Psoas muscle (tissue), 8 donors: Measurements from ENCODE around the gene BBS9. TPM values are rescaled to one million over a fixed set of nuclear protein-coding genes. Genes with fewer than 3 reads are reported as not detected.
A peak's percentile ranks its signal among the peaks of the same experiment; 100 is the strongest.

Experiments used
- ATAC-seq, 4 donors: fragments of 200-7000 bp; cut with Tn5 transposase; one replicate each; pipeline ENCODE4 v1.9.1; 2020; ENCODE audit warnings: moderate library complexity in 3 of 4, mild to moderate bottlenecking in 2 of 4
- DNase-seq, 2 donors: peaks; one replicate each; pipeline ENCODE4 v3.0.0-alpha.2; 2020
- H3K27ac ChIP-seq: fragments of 200-600 bp; one replicate; pipeline ENCODE4 v1.8.0; 2022
- H3K27me3 ChIP-seq, 3 donors: fragments of 200-600 bp in 1 of 3; one replicate each; pipeline versions ENCODE4 v1.6.1 to v1.8.0; 2013 to 2022; ENCODE audit warnings: low read length in 2 of 3, mild to moderate bottlenecking in 2 of 3, moderate library complexity in 1 of 3; ENCODE audit not compliant: insufficient read depth in 3 of 3
- H3K36me3 ChIP-seq, 2 donors: fragments of 200-600 bp in 1 of 2; one replicate each; pipeline versions ENCODE4 v1.6.1 to v1.8.0; 2013 to 2022; ENCODE audit warnings: low read depth in 1 of 2, mild to moderate bottlenecking in 1 of 2, moderate library complexity in 1 of 2; ENCODE audit not compliant: insufficient read depth in 1 of 2
- H3K4me1 ChIP-seq: fragments of 200-600 bp; one replicate; pipeline ENCODE4 v1.8.0; 2022
- H3K4me3 ChIP-seq: fragments of 200-600 bp; one replicate; pipeline ENCODE4 v1.8.0; 2022; ENCODE audit warnings: mild to moderate bottlenecking
- H3K9me3 ChIP-seq: fragments of 200-600 bp; one replicate; pipeline ENCODE4 v1.8.0; 2022
- CTCF ChIP-seq: fragments of 200-600 bp; IDR thresholded peaks from one replicate; pipeline ENCODE4 v1.8.0; 2022; ENCODE audit warnings: antibody characterized with exemption
- WGBS, 3 donors: extraction: QIAGEN DNeasy Blood & Tissue Kit; methylation state at CpG; one replicate each; pipeline versions ENCODE4 v1.1.6 to v1.1.7; 2013; 5-methylcytosine and 5-hydroxymethylcytosine counted together
- intact Hi-C, 2 donors: fragments of 100-400 bp; cut with DNase I; formaldehyde crosslinking; loops; one replicate each; pipeline versions ENCODE4 v1.11.0 to v1.14.2; 2022
- polyA plus RNA-seq, 3 donors: library from polyadenylated mRNA; stranded (reverse); fragments of 200-250 nt; gene quantifications; one replicate each; pipeline ENCODE4 v1.2.3, GENCODE V29; 2013
- total RNA-seq, 4 donors: library from RNA; stranded (reverse); fragmentation: NEBNext Ultra II Directional in 2 of 4; extraction: Animal tissue kit (Norgen Biotek cat#: 25700) in 2 of 4; gene quantifications; one replicate each; pipeline versions ENCODE4 v1.2.1 to v1.2.4, GENCODE V29; 2021 to 2023
- donor health status: healthy with polysubstance abuse.
- donor health status: DM: no; HTN: no; CAD: no; lungs with moderate emphysema.
- donor health status: Bipolar disorder and iron deficiency.
- donor health status: healthy.
- donor health status: DM: yes; HTN: yes; CAD: no.
- donor health status: DM: no; HTN: no; CAD: no.
- donor health status: DM: no; HTN: no; CAD: no.
- donor health status: DM: yes; HTN: yes; CAD: no.

The BBS9 gene
- total and polyA plus RNA-seq, 7 donors: 2.7 to 7.3 (median 4.1) TPM

DNA sequence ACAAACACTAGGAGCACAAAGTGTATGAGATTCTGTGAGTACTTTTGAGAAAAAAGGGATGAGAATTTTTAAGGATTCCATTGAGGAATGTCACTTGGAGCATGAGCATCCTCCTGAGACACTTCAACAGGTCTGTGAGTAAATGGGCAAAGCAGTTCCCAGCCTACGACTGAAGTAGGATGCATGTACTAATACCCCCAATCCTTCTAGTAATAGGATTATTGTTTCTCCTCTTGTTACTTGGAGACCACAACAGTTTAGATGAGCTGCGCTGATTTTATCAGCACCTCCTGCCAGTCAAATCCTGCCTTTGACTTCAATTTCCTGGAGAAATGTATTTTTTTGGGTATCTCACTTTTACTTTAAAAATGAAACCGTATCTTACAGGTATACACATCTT is 820 bp downstream of the BBS9 start:
- TF ChIP-seq CTCF: no peak
- ATAC-seq: no peak
- peaks cover 14% of the 10 kb centered on the region for H3K4me1 ChIP-seq
- no peak overlapping the region for H3K27ac ChIP-seq
- peak overlapping the region; percentile 92 for H3K4me3 ChIP-seq
- WGBS, 3 donors: 12 to 23% (median 16%) methylated on average over 3 of the region's 3 CpGs
- H3K36me3 ChIP-seq: no peaks in the 10 kb centered on the region
- intact Hi-C loops: no loop called here
- H3K27me3 ChIP-seq: no peaks in the 10 kb centered on the region
- no peaks in the 10 kb centered on the region for H3K9me3 ChIP-seq
- no peak for DNase-seq

DNA sequence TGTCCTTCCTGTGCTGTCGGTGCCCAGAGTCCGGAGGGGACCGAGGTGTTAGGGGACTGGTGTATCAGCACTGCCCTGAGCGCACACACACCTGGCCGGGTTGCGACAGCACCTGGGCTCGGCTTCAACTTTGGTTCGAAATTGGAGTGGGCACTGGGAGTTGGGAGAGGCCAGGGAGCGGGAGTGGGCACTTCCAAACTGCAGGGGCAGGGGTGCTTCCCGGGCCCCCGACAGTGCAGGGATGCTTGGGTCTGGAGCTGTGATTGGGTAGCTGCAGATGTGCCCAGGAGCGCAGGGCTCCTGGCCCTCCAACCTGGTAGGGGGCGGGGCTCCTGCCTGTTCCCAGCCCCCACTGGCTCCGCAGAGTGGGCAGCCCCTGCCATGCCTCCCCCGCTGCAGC is 7.7 kb downstream of the BBS9 start:
- peak in 1 of 2 donors; percentile 11 for DNase-seq
- no peak overlapping the region for H3K27ac ChIP-seq
- 92 to 95% (median 92%) methylated on average over 15 of the region's 15 CpGs for WGBS, 3 donors
- H3K4me1 ChIP-seq: no peaks in the 10 kb centered on the region
- ATAC-seq: no peak
- TF ChIP-seq CTCF: no peak
- intact Hi-C loops: no loop called here
- H3K27me3 ChIP-seq: no peaks in the 10 kb centered on the region
- H3K9me3 ChIP-seq: no peaks in the 10 kb centered on the region
- no peaks in the 10 kb centered on the region for H3K36me3 ChIP-seq
- H3K4me3 ChIP-seq: no peak overlapping the region

DNA sequence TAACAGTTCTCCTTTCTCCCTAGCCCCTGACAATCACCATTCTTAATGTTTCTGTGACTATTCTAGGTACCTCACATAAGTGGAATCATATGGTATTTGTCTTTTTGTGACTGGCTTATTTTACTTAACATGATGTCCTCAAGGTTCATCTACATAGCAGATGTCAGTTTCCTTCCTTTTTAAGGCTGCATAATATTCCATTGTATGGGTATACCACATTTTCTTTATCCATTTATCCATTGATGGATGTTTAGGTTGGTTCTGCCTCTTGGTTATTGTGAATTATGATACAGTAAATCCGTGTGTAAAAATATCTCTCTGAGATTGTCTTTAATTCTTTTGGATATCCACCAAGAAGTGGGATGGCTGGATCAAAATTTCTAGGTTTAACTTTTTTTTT is 13.2 kb downstream of the BBS9 start:
- ATAC-seq: no peak
- Histone ChIP-seq H3K4me1 (peaks cover 7% of the 10 kb centered on the region), H3K9me3 (no peaks in the 10 kb centered on the region), H3K27ac (no peak overlapping the region), H3K27me3 (no peaks in the 10 kb centered on the region), H3K36me3 (no peaks in the 10 kb centered on the region), H3K4me3 (no peak overlapping the region)
- 83 to 95% (median 94%) methylated on average over 1 of the region's 1 CpG for WGBS, 3 donors
- TF ChIP-seq CTCF: no peak
- no peak for DNase-seq
- intact Hi-C loops: no loop called here

DNA sequence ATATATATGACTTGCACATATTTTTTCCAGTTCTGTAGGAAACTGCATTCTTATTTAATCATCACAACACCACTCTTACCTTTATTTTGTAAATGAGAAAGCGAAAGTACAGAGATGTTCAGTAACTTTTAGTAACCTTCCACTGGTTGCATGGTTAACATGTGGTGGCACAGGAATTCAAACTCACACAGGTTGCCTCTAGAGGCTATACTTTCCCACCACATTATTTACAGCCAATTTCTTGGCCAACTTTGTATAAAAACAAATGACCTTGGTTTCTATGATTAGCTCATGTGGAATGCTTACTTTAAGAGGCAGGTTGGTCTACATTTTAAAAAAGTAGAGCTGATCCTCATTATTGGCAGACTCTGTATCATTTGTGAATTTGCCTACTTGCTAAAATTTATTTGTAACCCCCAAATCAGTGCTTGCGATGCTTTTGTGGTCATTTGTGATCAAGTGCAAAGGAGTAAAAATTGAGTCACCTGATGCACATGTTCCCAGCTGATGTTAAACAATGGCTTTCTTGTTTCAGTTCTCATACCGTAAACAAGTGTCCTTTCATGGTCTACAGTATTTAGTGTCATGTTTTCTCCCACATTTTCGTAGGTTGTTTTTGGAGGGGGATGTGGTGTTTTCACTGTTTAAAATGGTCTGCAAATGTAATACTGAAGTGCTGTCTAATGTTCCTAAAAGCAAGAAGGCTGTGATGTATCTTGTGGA is 14.8 kb downstream of the BBS9 start:
- DNase-seq (no peak), ATAC-seq (no peak)
- Histone ChIP-seq H3K27me3 (no peaks in the 10 kb centered on the region), H3K27ac (no peak overlapping the region), H3K9me3 (no peaks in the 10 kb centered on the region), H3K36me3 (no peaks in the 10 kb centered on the region), H3K4me1 (peaks cover 7% of the 10 kb centered on the region), H3K4me3 (no peak overlapping the region)
- 67 to 77% (median 73%) methylated on average over 4 of the region's 4 CpGs for WGBS, 3 donors
- intact Hi-C loops: no loop called here
- no peak for TF ChIP-seq CTCF

DNA sequence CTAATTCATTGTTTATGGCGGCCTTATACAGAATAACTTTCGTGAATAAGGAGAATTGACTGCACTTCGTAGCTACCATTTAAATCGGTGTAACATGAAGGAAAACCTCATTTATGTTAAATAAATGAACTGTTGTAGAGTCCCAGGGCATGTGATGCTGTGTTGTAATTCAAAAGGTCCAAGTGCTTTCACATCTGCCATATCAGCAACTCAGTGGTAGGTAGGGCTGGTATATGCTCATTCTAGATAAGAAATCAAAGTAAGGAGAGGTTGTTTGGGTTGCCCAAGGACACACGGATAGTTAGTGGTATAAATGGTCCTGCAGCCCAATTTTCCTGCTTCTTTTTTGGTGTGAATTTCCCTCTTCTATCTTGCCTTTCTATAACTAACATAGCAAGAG is 15.8 kb downstream of the BBS9 start:
- no peak for TF ChIP-seq CTCF
- ATAC-seq: no peak
- intact Hi-C loops: no loop called here
- WGBS, 3 donors: 94 to 95% (median 95%) methylated on average over 5 of the region's 5 CpGs
- Histone ChIP-seq H3K27me3 (no peaks in the 10 kb centered on the region), H3K4me3 (no peak overlapping the region), H3K9me3 (no peaks in the 10 kb centered on the region), H3K4me1 (peaks cover 7% of the 10 kb centered on the region), H3K27ac (no peak overlapping the region), H3K36me3 (no peaks in the 10 kb centered on the region)
- no peak for DNase-seq
